Heart left ventricle (tissue), 13 donors: ENCODE measurements around the gene IFITM1.

Source experiments
- POLR2A ChIP-seq, 2 donors: fragments of 450-650 bp; IDR thresholded peaks; one replicate each; pipeline ENCODE4 v1.6.1; 2017; ENCODE audit warnings: antibody characterized with exemption in 2 of 2, mild to moderate bottlenecking in 2 of 2, moderate library complexity in 2 of 2
- TF ChIP-seq, protein P1 (sequence below), 12 donors: fragments of 200-600 bp; sonication (generic) in 4 of 12; IDR thresholded peaks; one replicate each; pipeline versions ENCODE4 v1.5.0 to v1.8.0; 2018 to 2022; ENCODE audit warnings: antibody characterized with exemption in 12 of 12, mild to moderate bottlenecking in 5 of 12
- donor health status: ischemic (EF 13 %, LVEDD 7.1; RV severe dilation, severe dysfunction).
- donor health status: DM: no; HTN: yes; CAD: no.
- donor health status: DM: no; HTN: no; CAD: no.
- donor health status: ischemic (EF 25% LVEDD 6.9; RV normal size, moderate dysfunction).
- donor health status: ischemic (EF 25% LVEDD 5.7; RV mildly dilated, moderate dysfunction).
- donor health status: ischemic (EF 35%, LVEDD 5.7; RV mildly dilated, moderate dysfunction).
- donor health status: nonischemic (EF 11% LVEDD 7.7; RV severe dilation, severe dysfunction).
- donor health status: DM: yes; HTN: yes; CAD: no.
- donor health status: PGD.
- donor health status: ischemic (EF 29% LVEDD 5.4; RV normal size, mild dysfunction).
- donor health status: nonischemic (EF 23%, LVEDD 6.1; RV moderate dilation, normal function).

- TF ChIP-seq, protein P1, sequence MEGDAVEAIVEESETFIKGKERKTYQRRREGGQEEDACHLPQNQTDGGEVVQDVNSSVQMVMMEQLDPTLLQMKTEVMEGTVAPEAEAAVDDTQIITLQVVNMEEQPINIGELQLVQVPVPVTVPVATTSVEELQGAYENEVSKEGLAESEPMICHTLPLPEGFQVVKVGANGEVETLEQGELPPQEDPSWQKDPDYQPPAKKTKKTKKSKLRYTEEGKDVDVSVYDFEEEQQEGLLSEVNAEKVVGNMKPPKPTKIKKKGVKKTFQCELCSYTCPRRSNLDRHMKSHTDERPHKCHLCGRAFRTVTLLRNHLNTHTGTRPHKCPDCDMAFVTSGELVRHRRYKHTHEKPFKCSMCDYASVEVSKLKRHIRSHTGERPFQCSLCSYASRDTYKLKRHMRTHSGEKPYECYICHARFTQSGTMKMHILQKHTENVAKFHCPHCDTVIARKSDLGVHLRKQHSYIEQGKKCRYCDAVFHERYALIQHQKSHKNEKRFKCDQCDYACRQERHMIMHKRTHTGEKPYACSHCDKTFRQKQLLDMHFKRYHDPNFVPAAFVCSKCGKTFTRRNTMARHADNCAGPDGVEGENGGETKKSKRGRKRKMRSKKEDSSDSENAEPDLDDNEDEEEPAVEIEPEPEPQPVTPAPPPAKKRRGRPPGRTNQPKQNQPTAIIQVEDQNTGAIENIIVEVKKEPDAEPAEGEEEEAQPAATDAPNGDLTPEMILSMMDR (IDR thresholded peaks at IDR 0.05): no peak
- no peak for TF ChIP-seq POLR2A (IDR thresholded peaks at IDR 0.05)
Observed at GRCh38 chr11:346529-346928, 32.7 kb downstream of the IFITM1 start.
